Subcutaneous abdominal adipose tissue (tissue), 5 donors: ENCODE measurements around the gene VANGL2.

ENCODE experiments used
- H3K27ac ChIP-seq: one replicate; pipeline ENCODE4 v1.7.0; 2013; ENCODE audit warnings: low read depth, mild to moderate bottlenecking, inconsistent platforms, low read length, moderate library complexity
- H3K27me3 ChIP-seq, 5 donors: one replicate each; pipeline ENCODE4 v1.7.0; 2013; ENCODE audit warnings: low read length in 5 of 5, inconsistent platforms in 1 of 5; ENCODE audit not compliant: control insufficient read depth in 5 of 5, insufficient read depth in 4 of 5
- H3K36me3 ChIP-seq, 5 donors: one replicate each; pipeline ENCODE4 v1.7.0; 2013; ENCODE audit warnings: low read length in 5 of 5; ENCODE audit not compliant: control insufficient read depth in 5 of 5, insufficient read depth in 5 of 5
- H3K4me1 ChIP-seq, 5 donors: one replicate each; pipeline ENCODE4 v1.7.0; 2013; ENCODE audit warnings: low read length in 5 of 5, mild to moderate bottlenecking in 3 of 5, moderate library complexity in 1 of 5; ENCODE audit not compliant: control insufficient read depth in 5 of 5, insufficient read depth in 5 of 5
- H3K4me3 ChIP-seq, 5 donors: one replicate each; pipeline ENCODE4 v1.7.0; 2013; ENCODE audit warnings: low read length in 5 of 5, low read depth in 1 of 5
- H3K9ac ChIP-seq, 5 donors: one replicate each; pipeline ENCODE4 v1.7.0; 2013; ENCODE audit warnings: low read length in 5 of 5, mild to moderate bottlenecking in 4 of 5, moderate library complexity in 3 of 5
- H3K9me3 ChIP-seq, 5 donors: one replicate each; pipeline ENCODE4 v1.7.0; 2013; ENCODE audit warnings: low read length in 5 of 5; ENCODE audit not compliant: control insufficient read depth in 5 of 5
- donor health status: healthy.
- donor health status: healthy.
- donor health status: healthy.
- donor health status: healthy.
- donor health status: healthy.

Gene VANGL2

DNA sequence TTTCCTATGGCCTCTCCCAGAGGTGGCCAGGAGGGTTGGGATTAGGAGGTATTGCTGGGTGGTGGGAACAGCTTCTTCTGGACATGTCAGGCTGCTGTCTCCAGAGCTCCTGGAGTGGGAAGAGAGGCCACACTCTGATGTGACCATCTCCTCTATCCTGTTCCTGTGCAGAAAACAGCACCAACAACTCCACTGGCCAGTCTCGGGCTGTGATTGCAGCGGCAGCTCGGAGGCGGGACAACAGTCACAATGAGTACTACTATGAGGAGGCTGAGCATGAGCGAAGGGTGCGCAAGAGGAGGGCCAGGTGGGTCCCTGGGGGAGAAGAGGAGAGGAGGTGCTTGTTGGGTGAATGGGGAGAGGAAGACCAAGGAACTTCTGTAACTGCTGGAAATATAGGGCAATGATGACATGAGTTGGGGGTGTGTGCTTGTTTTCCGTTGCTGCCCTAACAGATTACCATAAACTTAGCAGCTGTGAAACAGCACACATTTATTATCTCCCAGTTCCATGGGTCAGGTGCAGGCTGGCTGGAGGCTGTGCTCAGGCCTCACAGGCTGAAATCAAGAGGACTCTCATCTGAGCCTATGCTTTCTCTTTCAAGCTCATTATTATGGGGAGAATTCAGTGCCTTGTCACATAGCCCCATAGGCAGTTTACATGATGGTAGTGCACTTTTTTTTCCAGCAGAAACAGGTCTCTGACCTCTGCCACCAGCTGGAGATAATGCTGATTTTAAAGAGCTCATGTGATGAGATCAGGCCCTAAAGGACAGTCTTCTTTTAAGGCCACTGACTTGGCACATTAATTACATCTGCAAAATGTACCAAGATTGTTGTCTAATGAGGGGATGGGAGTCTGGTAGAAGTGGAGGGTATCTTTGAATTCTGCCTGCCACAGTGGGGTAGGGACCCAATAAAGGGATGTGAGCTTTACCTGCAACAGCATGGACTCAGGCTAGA, 20.8 kb downstream of the VANGL2 start:
- Histone ChIP-seq H3K27me3 (peaks cover 0 to 4% (median 0%) of the 10 kb centered on the region in 5 donors), H3K9me3 (no peaks in the 10 kb centered on the region), H3K9ac (no peak overlapping the region), H3K4me3 (no peak overlapping the region), H3K36me3 (peaks cover 0 to 3% (median 0%) of the 10 kb centered on the region in 5 donors), H3K27ac (no peak overlapping the region), H3K4me1 (no peaks in the 10 kb centered on the region)

DNA sequence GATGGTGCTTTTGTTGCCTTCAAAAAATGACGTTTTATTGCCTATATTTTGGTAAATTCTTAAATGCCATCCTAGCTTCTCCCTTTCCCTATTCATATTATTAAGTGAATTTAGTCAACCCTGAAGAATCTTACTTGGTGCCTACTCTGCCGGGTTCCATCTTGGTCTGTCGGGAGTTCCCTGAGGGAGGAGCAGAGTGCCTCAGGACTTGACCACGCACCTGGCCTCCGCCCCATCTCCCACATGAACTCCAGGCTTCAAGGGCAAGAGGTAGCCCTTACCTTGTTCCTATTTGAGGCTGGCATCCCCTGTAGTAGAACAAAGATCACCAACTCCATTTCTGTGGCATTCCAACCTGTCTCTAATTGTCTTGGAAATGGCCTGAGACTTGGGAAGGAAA, 21.5 kb downstream of the VANGL2 start:
- Histone ChIP-seq H3K9ac (no peak overlapping the region), H3K36me3 (peaks cover 0 to 3% (median 0%) of the 10 kb centered on the region in 5 donors), H3K27me3 (peaks cover 0 to 4% (median 0%) of the 10 kb centered on the region in 5 donors), H3K4me1 (no peaks in the 10 kb centered on the region), H3K4me3 (no peak overlapping the region), H3K27ac (no peak overlapping the region), H3K9me3 (no peaks in the 10 kb centered on the region)

DNA sequence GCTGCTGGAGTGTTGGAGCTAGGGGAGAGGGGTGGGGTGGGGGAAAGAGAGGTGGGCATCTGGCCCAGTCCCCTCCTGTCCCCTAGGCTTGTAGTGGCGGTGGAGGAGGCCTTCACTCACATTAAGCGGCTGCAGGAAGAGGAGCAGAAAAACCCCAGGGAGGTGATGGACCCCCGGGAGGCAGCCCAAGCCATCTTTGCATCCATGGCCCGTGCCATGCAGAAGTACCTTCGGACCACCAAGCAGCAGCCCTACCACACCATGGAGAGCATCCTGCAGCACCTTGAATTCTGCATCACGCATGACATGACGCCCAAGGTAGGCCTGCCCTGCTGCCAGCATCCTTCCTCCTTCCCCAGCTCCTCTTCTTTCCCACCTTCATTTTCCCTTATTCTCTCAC, 23.6 kb downstream of the VANGL2 start:
- peaks cover 0 to 3% (median 0%) of the 10 kb centered on the region in 5 donors for H3K27me3 ChIP-seq
- H3K4me1 ChIP-seq, result peaks cover 0 to under 1% (median 0%) of the 10 kb centered on the region in 5 donors
- no peak overlapping the region for H3K9ac ChIP-seq
- no peaks in the 10 kb centered on the region for H3K9me3 ChIP-seq
- peaks cover 0 to 3% (median 0%) of the 10 kb centered on the region in 5 donors for H3K36me3 ChIP-seq
- no peak overlapping the region for H3K27ac ChIP-seq
- H3K4me3 ChIP-seq, result no peak overlapping the region

DNA sequence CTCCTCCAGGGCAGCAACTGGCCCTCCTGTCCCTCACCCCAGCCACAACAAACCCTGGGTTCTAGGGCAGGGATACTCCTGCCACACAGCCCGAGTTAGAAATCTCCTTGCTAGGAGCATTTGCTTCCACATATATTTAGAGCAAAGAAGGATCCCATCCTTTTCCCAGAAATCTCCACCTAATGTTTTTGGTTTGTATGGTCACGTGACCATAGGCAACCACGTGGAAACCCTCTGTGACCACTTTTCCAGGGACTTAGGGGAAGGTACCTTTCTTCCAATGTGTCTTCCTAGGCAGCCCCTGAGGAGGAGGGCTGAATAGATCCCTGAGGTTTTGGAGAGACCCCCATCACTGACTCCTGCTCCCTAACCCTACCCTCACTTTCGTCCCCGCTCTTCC, 25.5 kb downstream of the VANGL2 start:
- Histone ChIP-seq H3K4me3 (no peak overlapping the region), H3K9ac (peak overlapping the region in 1 of 5 donors; percentile 9), H3K27ac (no peak overlapping the region), H3K36me3 (peaks cover 0 to 3% (median 0%) of the 10 kb centered on the region in 5 donors), H3K4me1 (peaks cover 0 to 6% (median 0%) of the 10 kb centered on the region in 5 donors), H3K9me3 (no peaks in the 10 kb centered on the region), H3K27me3 (no peaks in the 10 kb centered on the region)

DNA sequence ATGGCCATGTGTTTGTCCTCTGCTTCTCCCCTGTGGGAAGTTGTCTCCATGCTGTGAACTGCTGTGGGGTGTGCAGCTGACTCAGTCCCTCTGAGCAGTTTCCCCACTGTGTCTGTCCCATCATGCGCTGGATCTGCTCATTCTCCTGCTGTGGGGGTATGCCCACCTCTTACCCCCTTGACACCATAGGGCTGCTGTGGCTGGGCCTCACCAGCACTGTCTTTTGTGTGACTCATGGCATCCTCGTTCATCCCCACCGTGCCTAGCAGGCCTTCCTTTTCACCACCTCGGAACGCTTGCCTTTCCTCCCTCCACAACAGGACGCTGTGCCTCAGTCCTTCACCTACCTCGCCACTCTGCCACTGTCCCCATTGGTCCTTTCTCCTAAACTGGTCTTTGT, 27.3 kb downstream of the VANGL2 start:
- Histone ChIP-seq H3K9ac (no peak overlapping the region), H3K9me3 (no peaks in the 10 kb centered on the region), H3K36me3 (peaks cover 0 to 3% (median 0%) of the 10 kb centered on the region in 5 donors), H3K4me3 (no peak overlapping the region), H3K27me3 (no peaks in the 10 kb centered on the region), H3K4me1 (peaks cover 0 to 6% (median 0%) of the 10 kb centered on the region in 5 donors), H3K27ac (no peak overlapping the region)

DNA sequence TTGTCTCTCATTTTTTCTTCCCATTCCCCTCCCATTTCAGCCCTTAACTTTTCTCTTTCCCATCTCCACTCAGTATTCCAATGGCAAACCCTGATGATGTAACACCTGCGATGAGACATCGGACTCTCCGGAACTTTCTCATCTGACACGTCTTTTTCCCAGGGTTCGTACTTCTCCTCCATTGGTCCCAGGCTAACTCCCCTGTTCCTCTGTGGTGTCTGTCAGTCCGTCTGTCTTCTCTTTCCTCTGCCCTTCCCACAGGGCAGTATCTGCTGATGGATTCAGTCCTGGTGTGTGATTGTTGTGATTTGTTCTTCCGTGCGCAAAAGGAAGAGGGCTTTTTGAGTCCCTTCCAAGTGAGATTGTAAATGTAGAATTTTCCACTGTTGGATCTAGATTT, 27.7 kb downstream of the VANGL2 start:
- Histone ChIP-seq H3K9ac (no peak overlapping the region), H3K4me1 (peaks cover 0 to 6% (median 0%) of the 10 kb centered on the region in 5 donors), H3K36me3 (peaks cover 0 to 3% (median 0%) of the 10 kb centered on the region in 5 donors), H3K27ac (no peak overlapping the region), H3K4me3 (no peak overlapping the region), H3K9me3 (no peaks in the 10 kb centered on the region), H3K27me3 (no peaks in the 10 kb centered on the region)

DNA sequence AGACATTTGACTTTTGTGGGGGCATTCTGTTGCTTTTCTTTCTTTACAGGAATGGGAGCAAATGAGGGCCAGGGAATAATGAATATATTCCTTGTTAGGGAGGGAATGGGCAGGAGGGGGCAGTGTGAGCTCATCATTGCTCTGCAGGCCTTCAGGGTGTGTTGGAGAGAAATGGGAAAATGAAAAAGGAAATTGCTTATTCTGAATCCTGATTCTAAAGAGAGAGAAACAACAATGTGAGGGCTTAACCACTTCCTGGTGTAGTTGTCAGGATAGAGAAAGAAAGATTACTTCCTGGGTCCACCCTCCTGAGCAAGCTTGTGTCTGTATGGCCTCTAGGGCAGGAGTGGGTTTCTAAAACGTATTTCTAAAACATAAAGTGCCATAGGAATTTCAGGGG, 28.3 kb downstream of the VANGL2 start:
- Histone ChIP-seq H3K9me3 (no peaks in the 10 kb centered on the region), H3K4me3 (no peak overlapping the region), H3K27ac (no peak overlapping the region), H3K9ac (no peak overlapping the region), H3K36me3 (peaks cover 0 to 3% (median 0%) of the 10 kb centered on the region in 5 donors), H3K27me3 (no peaks in the 10 kb centered on the region), H3K4me1 (peaks cover 0 to 6% (median 0%) of the 10 kb centered on the region in 5 donors)

DNA sequence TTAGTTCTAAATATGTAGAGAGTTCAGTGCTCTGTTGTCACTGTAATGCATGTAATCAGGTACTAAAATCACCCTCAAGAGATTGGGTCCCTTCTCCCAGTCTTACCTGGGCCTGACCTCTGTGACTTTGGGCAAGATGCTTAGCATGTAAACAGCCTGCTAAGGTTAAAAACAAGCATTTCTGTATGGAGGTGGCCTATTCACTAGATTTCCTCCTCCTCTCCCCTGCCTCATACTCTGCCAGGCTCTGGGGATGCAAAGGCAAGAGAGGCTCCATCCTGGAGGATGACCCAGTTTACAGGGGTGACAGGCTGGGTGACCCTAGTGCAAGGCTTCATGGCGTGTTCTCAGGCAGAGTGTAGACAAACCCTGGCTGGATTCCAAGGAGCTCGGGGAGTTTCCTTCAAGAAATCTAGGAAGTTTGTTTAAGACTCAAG, 28.8 kb downstream of the VANGL2 start:
- Histone ChIP-seq H3K4me1 (peaks cover 0 to 6% (median 0%) of the 10 kb centered on the region in 5 donors), H3K27me3 (no peaks in the 10 kb centered on the region), H3K36me3 (peaks cover 0 to 2% (median 0%) of the 10 kb centered on the region in 5 donors), H3K9ac (no peak overlapping the region), H3K9me3 (no peaks in the 10 kb centered on the region), H3K27ac (no peak overlapping the region), H3K4me3 (no peak overlapping the region)

DNA sequence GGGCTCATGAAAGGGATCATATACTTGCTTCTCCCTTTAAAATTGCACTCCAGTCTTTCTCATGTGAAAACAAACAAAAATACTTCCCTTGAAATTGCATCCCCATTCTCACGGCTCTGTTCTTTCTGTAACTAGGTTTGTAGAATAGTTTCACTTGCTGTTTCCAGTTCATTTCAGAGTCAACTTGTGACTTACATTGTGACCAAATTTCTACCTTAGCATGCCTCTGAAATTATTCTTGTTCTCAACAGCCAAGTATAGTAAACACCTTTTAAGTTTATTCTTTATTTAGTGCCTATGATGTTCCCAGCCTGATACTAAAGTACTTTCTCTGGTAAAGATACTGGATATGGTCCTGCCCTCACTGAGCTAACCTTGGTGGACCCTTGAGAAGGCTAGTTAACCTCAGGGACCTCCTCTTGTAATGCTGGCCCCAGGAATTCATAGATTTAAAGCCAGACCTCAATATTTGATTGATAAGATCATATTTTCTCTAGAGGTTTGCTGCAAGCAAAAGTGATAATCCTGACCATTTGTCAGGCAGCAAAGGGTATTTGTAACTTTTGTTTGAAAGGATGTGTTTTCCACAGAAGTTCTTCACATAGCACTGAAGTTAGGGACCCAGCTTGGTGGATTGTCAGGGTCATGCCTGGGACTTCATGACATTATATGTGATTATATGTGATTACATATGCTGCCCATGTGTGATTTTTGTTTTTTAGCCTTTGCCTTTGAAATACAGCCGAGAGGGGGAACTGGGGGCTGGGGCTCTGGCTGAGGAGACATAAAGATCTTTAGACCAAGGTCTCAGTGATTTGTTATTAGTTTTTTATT, 29.6 kb downstream of the VANGL2 start:
- no peak overlapping the region for H3K4me3 ChIP-seq
- no peak overlapping the region for H3K27ac ChIP-seq
- no peaks in the 10 kb centered on the region for H3K27me3 ChIP-seq
- peaks cover 0 to 6% (median 0%) of the 10 kb centered on the region in 5 donors for H3K4me1 ChIP-seq
- no peaks in the 10 kb centered on the region for H3K36me3 ChIP-seq
- no peaks in the 10 kb centered on the region for H3K9me3 ChIP-seq
- peak overlapping the region in 1 of 5 donors; percentile 3 for H3K9ac ChIP-seq
